ENCODE measurements around the gene PGM5.
"Not testable (repeated sequence)": the region's sequence is repeated elsewhere in the genome, so short reads cannot be mapped to it uniquely, and the experiment has no call there.

The PGM5 gene

DNA sequence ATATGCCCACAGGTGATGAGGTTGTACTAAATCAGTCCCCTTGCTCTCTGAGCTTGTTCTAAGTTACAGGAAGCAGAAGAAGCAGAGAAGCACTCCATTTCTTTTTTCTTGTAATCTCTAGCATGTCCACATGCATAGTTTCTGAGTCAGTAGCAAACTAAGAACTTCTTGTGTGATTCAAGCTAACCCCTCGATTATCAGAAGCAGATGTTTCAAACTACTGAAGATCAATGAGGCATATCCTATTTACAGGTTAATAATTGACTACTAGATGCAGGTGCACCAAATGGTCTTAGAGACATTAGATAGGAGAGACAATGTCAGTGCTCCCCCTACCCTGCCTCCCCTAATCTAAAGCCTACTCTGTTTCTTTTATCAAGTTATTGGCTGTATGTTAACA, 21.3 kb downstream of the PGM5 start:
- not testable (repeated sequence) for H3K27me3 ChIP-seq (ENCODE audit: control insufficient read depth, insufficient read depth, low read length); H3K4me1 ChIP-seq (ENCODE audit: control insufficient read depth, insufficient read depth, low read length); H3K27ac ChIP-seq (ENCODE audit: low read length); DNase-seq (ENCODE audit: low read depth, low spot score); H3K36me3 ChIP-seq (ENCODE audit: control insufficient read depth, insufficient read depth, low read length); H3K4me3 ChIP-seq (ENCODE audit: low read length); H3K9me3 ChIP-seq (ENCODE audit: control insufficient read depth, insufficient read depth, low read length)
- no CpG with 5 or more reads among the region's 1 CpG for WGBS (ENCODE audit: insufficient coverage, insufficient read length)

DNA sequence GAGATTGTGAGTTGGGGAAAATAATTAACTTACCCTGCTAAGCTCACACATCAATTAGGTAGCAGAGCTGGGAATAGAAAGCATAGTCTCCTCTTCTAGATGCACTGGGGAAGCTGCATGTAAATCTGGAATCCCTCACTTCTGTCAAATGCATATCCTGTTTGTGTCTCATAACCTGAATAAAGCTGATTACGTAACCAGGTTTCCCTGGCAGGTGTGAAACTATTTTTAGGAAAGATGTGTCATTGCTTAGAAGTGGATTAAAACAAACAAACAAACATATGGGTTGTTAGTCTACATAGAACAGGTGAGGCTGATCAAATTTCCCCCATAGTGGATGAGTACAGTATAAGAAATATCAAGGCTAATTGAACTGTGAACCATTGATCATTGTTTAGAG, 27.5 kb downstream of the PGM5 start:
- not testable (repeated sequence) for H3K4me1 ChIP-seq (ENCODE audit: control insufficient read depth, insufficient read depth, low read length); H3K36me3 ChIP-seq (ENCODE audit: control insufficient read depth, insufficient read depth, low read length); H3K4me3 ChIP-seq (ENCODE audit: low read length); H3K27ac ChIP-seq (ENCODE audit: low read length); H3K27me3 ChIP-seq (ENCODE audit: control insufficient read depth, insufficient read depth, low read length); DNase-seq (ENCODE audit: low read depth, low spot score); H3K9me3 ChIP-seq (ENCODE audit: control insufficient read depth, insufficient read depth, low read length)
- WGBS (ENCODE audit: insufficient coverage, insufficient read length) = no CpG with 5 or more reads among the region's 1 CpG

DNA sequence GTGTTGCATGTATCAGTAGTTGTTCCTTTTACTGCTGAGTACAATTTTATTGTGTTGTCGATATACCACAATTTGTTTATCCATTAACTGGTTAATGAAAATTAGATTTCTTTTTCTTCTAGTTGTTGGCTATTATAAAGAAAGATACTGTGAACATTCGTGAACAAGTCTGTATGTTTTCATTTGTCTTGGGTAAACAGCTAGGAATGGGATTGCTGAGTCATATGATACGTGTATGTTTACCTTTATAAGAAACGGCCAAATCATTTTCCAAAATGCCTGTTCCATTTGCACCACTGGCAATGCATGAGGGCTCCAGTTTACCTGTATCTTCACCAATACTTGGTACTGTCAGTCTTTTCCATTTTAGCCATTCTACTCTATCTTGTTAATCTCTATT, 33.1 kb downstream of the PGM5 start:
- H3K27me3 ChIP-seq (ENCODE audit: control insufficient read depth, insufficient read depth, low read length); H3K27ac ChIP-seq (ENCODE audit: low read length); H3K4me3 ChIP-seq (ENCODE audit: low read length); H3K9me3 ChIP-seq (ENCODE audit: control insufficient read depth, insufficient read depth, low read length); H3K4me1 ChIP-seq (ENCODE audit: control insufficient read depth, insufficient read depth, low read length); DNase-seq (ENCODE audit: low read depth, low spot score); H3K36me3 ChIP-seq (ENCODE audit: control insufficient read depth, insufficient read depth, low read length): not testable (repeated sequence)
- no CpG with 5 or more reads among the region's 4 CpGs for WGBS (ENCODE audit: insufficient coverage, insufficient read length)

DNA sequence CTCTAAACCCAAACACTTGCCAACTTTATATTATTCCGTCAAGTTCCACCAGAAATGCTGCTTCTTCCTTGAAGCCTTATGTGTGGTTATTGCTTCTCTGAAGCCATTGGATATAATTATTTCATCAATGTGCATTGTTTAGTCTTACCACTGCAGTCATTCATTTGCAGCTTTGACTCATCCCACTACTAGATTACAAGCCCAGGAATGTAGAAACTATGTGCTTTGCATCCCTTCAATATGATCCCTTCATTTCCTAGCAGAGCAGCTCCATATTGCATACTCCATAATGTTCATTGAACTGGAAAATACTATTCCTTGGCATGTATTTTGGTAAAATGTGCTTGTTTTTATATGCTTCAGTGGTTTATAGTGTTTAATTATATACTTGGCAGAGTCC, 34.3 kb downstream of the PGM5 start:
- not testable (repeated sequence) for H3K27me3 ChIP-seq (ENCODE audit: control insufficient read depth, insufficient read depth, low read length); H3K9me3 ChIP-seq (ENCODE audit: control insufficient read depth, insufficient read depth, low read length); DNase-seq (ENCODE audit: low read depth, low spot score); H3K4me3 ChIP-seq (ENCODE audit: low read length); H3K36me3 ChIP-seq (ENCODE audit: control insufficient read depth, insufficient read depth, low read length); H3K4me1 ChIP-seq (ENCODE audit: control insufficient read depth, insufficient read depth, low read length); H3K27ac ChIP-seq (ENCODE audit: low read length)
- no CpG with 5 or more reads among the region's 1 CpG for WGBS (ENCODE audit: insufficient coverage, insufficient read length)

- not testable (repeated sequence) for H3K4me1 ChIP-seq (ENCODE audit: control insufficient read depth, insufficient read depth, low read length); H3K9me3 ChIP-seq (ENCODE audit: control insufficient read depth, insufficient read depth, low read length); H3K27ac ChIP-seq (ENCODE audit: low read length); H3K4me3 ChIP-seq (ENCODE audit: low read length); H3K36me3 ChIP-seq (ENCODE audit: control insufficient read depth, insufficient read depth, low read length); H3K27me3 ChIP-seq (ENCODE audit: control insufficient read depth, insufficient read depth, low read length); DNase-seq (ENCODE audit: low read depth, low spot score)
- no CpG with 5 or more reads among the region's 1 CpG for WGBS (ENCODE audit: insufficient coverage, insufficient read length)
Observed at GRCh38 chr9:68396411-68397094, 40.1 kb downstream of the PGM5 start.

GRCh38 chr9:68397095-68397423, 40.6 kb downstream of the PGM5 start:
- DNase-seq (ENCODE audit: low read depth, low spot score); H3K27ac ChIP-seq (ENCODE audit: low read length); H3K27me3 ChIP-seq (ENCODE audit: control insufficient read depth, insufficient read depth, low read length); H3K4me3 ChIP-seq (ENCODE audit: low read length); H3K4me1 ChIP-seq (ENCODE audit: control insufficient read depth, insufficient read depth, low read length); H3K36me3 ChIP-seq (ENCODE audit: control insufficient read depth, insufficient read depth, low read length); H3K9me3 ChIP-seq (ENCODE audit: control insufficient read depth, insufficient read depth, low read length): not testable (repeated sequence)
- WGBS (ENCODE audit: insufficient coverage, insufficient read length) = no CpG with 5 or more reads among the region's 2 CpGs

DNA sequence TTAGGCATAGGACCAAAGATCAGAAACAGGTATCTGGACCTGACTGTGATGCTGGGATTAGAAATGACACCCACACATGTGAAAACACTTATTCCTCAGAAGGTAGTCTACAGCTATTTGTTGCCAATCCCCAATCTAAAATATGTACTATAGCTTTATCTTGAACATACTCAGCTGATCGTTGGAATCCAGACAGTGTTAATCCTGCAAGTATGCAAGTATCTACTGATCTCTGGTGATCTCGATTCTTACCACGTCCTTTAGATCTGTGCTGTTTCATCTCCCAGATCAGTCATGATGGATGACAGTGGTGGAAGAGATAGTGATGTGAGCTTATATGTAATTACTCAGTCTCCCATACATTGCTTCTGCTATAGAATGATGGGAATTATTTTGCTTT, 41.4 kb downstream of the PGM5 start:
- not testable (repeated sequence) for H3K9me3 ChIP-seq (ENCODE audit: control insufficient read depth, insufficient read depth, low read length); H3K27me3 ChIP-seq (ENCODE audit: control insufficient read depth, insufficient read depth, low read length); H3K27ac ChIP-seq (ENCODE audit: low read length); H3K36me3 ChIP-seq (ENCODE audit: control insufficient read depth, insufficient read depth, low read length); H3K4me1 ChIP-seq (ENCODE audit: control insufficient read depth, insufficient read depth, low read length); H3K4me3 ChIP-seq (ENCODE audit: low read length); DNase-seq (ENCODE audit: low read depth, low spot score)
- no CpG with 5 or more reads among the region's 3 CpGs for WGBS (ENCODE audit: insufficient coverage, insufficient read length)

DNA sequence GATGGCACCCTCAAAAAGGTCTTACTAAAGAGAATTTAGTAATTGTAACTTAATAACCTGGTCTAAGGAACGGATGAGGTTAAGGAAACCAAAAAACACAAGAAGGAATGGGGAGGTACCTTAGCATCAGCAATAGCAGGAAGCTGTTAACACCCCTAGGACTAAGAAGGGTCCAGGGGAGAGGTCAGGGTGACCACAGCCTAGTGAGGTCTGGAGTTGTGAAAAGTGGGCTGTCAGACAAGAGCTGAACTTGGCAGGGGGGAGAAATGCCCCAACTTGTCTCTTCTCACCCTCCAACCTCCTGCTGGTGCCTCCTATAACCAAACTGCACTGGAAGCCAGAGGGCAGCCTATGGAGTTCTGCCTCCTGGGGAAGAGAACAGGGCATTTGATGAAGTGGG, 41.9 kb downstream of the PGM5 start:
- DNase-seq (ENCODE audit: low read depth, low spot score); H3K4me1 ChIP-seq (ENCODE audit: control insufficient read depth, insufficient read depth, low read length); H3K36me3 ChIP-seq (ENCODE audit: control insufficient read depth, insufficient read depth, low read length); H3K27ac ChIP-seq (ENCODE audit: low read length); H3K4me3 ChIP-seq (ENCODE audit: low read length); H3K27me3 ChIP-seq (ENCODE audit: control insufficient read depth, insufficient read depth, low read length); H3K9me3 ChIP-seq (ENCODE audit: control insufficient read depth, insufficient read depth, low read length): not testable (repeated sequence)
- no CpG with 5 or more reads among the region's 1 CpG for WGBS (ENCODE audit: insufficient coverage, insufficient read length)

DNA sequence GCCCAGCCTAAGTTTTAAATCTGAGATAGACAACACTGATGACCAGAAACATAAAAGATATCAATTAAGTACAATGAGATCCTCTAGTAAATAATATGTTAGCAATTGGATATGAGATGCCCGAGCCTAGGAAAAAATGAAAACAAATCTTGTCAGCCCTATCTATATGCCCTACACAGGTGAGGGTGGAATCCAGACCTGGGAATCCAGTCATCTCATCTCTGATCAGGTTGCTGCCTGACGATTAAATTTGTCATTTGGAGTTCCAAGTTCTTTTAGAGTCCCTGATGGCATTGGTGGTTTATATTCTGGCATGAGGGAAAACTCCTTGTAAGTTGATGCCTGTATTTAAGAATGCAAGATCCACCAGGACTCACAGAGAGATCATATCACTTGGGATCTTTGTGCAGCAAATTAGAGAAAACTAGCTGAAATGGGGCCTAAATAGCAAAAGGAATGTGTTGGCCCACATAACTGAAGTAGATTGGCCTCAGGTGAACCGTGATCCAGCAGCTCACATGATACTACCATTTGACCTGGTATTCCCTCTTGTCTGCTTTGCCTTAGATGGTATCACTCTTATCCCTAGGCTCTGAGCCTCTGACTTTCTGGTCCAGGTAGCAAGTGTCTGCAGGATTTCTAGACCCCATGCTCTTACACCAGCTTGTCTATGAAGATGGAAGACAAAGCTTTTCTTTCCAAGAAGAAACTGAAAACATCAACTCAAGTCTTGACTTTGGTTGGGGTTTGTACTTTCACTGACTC, 48.2 kb downstream of the PGM5 start:
- H3K4me1 ChIP-seq (ENCODE audit: control insufficient read depth, insufficient read depth, low read length); H3K27ac ChIP-seq (ENCODE audit: low read length): not testable (repeated sequence)
- no CpG with 5 or more reads among the region's 3 CpGs for WGBS (ENCODE audit: insufficient coverage, insufficient read length)

DNA sequence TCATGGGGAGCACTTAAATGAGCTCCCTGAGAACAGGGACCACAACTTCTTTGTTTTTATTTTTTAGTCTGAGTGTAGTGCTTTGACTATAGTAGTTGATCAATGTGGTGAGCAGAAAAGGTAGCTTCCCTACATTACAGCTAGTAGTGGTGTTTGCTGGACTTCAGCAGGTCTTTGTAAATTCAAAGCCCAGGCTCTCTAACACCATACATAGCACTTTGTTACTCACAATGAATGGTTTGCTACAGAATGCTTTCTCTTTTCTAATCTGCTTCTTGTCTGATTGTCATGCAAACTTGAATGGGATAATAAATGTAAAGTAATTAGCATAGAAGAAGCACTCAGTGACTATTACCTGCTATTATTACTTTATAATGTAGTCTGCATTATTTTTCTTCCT, 55.5 kb downstream of the PGM5 start:
- not testable (repeated sequence) for H3K4me3 ChIP-seq (ENCODE audit: low read length); H3K4me1 ChIP-seq (ENCODE audit: control insufficient read depth, insufficient read depth, low read length); H3K36me3 ChIP-seq (ENCODE audit: control insufficient read depth, insufficient read depth, low read length); H3K27ac ChIP-seq (ENCODE audit: low read length); DNase-seq (ENCODE audit: low read depth, low spot score); H3K27me3 ChIP-seq (ENCODE audit: control insufficient read depth, insufficient read depth, low read length); H3K9me3 ChIP-seq (ENCODE audit: control insufficient read depth, insufficient read depth, low read length)

More for the DNA sequence above, 48.2 kb downstream of the PGM5 start:
- not testable (repeated sequence) for H3K36me3 ChIP-seq (ENCODE audit: control insufficient read depth, insufficient read depth, low read length); H3K4me3 ChIP-seq (ENCODE audit: low read length); DNase-seq (ENCODE audit: low read depth, low spot score); H3K27me3 ChIP-seq (ENCODE audit: control insufficient read depth, insufficient read depth, low read length); H3K9me3 ChIP-seq (ENCODE audit: control insufficient read depth, insufficient read depth, low read length)

GRCh38 chr9:68412754-68413153, 56.3 kb downstream of the PGM5 start:
- not testable (repeated sequence) for DNase-seq (ENCODE audit: low read depth, low spot score)

More at GRCh38 chr9:68412754-68413153, 56.3 kb downstream of the PGM5 start:
- H3K27me3 ChIP-seq (ENCODE audit: control insufficient read depth, insufficient read depth, low read length); H3K36me3 ChIP-seq (ENCODE audit: control insufficient read depth, insufficient read depth, low read length); H3K9me3 ChIP-seq (ENCODE audit: control insufficient read depth, insufficient read depth, low read length); H3K27ac ChIP-seq (ENCODE audit: low read length); H3K4me1 ChIP-seq (ENCODE audit: control insufficient read depth, insufficient read depth, low read length); H3K4me3 ChIP-seq (ENCODE audit: low read length): not testable (repeated sequence)
- no CpG with 5 or more reads among the region's 2 CpGs for WGBS (ENCODE audit: insufficient coverage, insufficient read length)
